GM21526 (cell line): Measurements from ENCODE around the gene IQCC.

ENCODE experiments used
- ATAC-seq: cut with Tn5 transposase; IDR thresholded peaks from one replicate; pipeline ENCODE4 v1.9.1; 2021; ENCODE audit warnings: moderate library complexity; ENCODE audit not compliant: unreplicated experiment, low FRiP score

Gene IQCC

DNA sequence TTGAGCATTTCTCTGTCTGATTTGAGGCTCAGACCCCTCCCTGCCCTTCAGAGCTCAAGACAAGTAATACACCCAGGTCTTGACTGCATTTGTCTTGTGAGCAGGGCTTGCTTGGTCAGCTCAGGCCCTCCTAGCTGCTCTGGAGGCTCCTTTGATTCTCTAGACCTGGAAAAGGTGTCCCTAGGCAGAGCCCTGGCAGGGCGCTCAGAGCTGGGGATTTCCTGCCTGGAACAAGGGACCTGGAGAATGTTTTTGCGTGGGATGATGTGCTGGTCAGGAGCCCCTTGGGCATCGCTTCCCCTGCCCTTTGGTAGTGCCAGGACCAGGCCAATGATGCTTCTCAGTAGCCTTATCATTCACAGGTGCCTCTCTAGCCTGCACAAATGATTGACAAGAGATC, 9.9 kb upstream of the IQCC start:
- ATAC-seq: no peak

DNA sequence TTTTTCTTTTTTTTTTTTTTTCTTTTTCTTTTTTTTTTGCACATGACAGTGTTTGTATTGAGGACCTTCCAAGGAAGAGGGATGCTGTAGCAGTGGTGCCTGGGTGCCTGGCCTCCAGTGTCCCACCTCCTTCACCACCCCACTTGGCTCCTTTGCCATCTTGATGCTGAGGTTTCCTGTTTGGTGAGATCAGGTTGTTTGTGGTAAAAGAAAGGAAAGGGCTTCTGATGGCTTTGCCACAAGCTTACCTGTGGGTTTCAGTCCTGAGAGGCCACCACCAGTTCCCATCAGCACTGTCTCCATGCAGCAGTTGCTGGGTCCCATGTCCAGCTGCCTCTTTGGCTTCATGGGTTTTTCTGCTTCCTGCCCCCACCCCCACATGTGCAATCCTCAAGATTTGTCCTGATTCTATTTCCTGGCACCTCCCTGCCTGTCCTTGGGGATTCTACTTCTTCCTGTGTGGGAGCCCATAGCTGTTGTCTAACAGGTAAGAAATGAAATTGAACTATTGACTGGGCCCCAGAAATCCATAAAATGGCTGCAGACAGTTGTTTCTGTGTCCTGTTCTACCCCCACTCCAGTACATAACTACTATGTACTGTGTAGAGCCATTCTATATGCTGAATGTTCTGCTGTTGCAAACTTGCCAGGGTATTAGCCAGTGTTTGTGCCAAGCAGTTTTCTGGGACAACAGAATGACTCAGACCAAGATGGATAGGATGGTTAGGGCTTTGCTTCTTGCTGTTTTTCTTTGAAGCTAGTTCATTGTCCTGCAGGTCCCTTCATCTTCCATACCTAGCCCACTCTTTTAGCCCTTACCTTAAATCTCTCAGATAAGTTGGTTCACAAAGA, 9.3 kb upstream of the IQCC start:
- no peak for ATAC-seq

GRCh38 chr1:32197074-32197473, 8.4 kb upstream of the IQCC start:
- no peak for ATAC-seq

DNA sequence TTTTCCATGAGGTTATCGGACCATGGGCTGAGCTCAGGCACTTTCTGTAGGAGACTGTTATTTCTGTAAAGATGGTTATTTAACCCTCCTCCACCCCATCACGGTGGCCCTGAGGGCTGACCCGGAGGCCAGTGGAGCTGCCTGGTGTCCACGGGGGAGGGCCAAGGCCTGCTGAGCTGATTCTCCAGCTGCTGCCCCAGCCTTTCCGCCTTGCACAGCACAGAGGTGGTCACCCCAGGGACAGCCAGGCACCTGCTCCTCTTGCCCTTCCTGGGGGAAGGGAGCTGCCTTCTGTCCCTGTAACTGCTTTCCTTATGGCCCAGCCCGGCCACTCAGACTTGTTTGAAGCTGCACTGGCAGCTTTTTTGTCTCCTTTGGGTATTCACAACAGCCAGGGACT, 7.6 kb upstream of the IQCC start:
- no peak for ATAC-seq

DNA sequence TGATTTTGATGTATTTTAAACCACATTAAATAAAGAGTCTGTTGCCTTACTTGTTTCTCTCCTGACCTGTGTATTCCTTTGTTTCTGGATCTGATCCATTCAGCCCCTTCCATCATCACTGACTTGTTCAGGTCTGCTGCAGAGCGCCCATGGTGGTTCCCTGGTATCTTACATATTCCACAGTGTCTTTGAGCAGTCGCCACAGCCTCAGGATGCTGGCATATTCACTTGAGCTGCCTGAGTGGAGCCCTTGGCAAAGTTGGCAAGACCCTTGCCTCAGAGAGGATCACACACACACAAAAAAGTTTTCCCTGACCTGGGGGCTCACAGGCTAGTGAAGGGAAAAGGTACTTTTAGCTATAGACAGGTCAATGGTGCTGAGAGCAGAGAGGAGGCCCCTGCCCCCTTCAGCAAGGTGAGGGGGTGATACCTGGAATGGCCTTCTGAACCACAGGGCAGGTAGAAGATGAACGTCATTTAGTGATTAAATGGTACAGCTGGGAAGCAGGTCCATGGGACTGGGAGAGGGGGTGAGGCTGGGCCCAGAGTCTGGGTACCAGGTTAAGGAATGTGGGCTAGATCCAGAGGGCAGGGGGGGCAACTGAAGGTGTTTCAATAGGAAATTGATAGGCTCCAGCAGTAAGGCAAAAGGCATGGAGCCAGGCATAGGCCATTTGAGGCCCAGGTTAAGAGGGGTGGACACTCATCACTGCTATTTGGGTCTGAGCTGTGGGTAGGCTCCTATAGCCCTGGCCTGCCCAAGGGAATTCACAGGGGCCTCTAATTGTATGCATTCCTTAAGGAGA, 7.0 kb upstream of the IQCC start:
- ATAC-seq: no peak

GRCh38 chr1:32199043-32199716, 6.3 kb upstream of the IQCC start:
- ATAC-seq: no peak

- no peak for ATAC-seq
Measured at GRCh38 chr1:32199717-32200072, 5.8 kb upstream of the IQCC start.

- no peak for ATAC-seq
Measured at GRCh38 chr1:32200226-32201010, 5.1 kb upstream of the IQCC start, which contains the start of gene CCDC28B. TSS of gene CCDC28B (plus strand) at chr1:32200595. CDS start at chr1:32201936, 1,341 bp downstream.

DNA sequence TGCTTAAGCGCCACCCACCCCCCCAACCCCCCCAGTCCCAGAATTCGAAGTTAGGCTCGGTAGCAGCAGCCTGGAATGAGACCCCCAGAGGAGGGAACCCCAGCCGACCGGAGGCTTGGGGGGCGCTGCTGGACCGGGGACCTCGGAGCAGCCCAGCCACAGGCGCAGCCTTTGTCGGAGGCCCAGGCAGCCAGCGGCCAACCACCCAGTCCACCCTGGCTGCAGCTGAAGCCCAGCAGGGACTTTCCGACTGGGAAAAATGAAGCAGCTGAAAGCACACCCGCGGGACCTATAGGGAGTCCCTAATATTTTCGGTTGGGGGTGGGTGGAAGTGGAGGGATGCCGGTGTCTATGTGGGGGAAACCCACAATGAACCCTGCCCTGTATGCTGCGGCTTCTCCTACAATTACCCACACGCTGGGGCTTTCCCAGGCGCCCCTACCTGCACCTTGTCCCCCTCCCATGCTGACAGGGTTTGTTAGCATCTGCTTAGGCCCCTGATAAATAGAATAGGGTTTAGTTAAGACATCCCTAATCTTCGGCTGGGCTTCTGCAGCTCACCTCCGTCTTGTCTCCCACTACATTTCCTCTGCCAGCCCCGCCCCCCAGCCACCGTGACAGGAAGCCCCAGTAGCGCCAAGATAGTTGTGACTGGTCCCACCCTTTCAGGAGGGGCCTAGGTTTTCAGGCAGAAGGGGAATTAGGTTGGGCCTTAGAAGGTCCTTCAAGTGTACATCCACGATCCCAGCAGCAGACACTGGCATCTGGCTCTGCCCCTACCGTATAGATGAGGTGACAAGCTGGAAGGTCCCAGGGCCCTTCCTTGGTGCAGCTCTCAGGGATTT, 4.2 kb upstream of the IQCC start:
- ATAC-seq: no peak

DNA sequence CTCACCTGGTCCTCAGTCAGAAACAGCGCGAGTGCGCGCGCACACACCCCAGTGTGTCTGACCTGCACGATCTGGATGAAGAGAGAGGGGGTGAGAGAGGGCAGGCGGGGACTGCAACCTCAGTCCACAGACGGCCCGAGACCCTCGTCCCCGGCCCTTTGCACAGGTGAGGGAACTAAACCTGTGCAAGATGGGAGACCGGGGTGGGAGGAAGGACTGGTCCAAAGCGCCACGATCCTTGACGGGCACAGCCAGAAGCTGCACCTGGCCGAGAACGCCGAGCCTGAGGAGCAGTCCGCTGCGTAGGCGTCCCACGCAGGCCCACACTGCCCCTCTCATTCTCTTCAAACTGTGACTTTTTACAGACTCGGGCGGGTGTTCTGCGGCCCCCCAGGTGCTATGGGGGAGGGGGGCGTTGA, 519 bp upstream of the IQCC start:
- no peak for ATAC-seq

- no peak for ATAC-seq
Measured at GRCh38 chr1:32208469-32208868, 3.0 kb downstream of the IQCC start.

DNA sequence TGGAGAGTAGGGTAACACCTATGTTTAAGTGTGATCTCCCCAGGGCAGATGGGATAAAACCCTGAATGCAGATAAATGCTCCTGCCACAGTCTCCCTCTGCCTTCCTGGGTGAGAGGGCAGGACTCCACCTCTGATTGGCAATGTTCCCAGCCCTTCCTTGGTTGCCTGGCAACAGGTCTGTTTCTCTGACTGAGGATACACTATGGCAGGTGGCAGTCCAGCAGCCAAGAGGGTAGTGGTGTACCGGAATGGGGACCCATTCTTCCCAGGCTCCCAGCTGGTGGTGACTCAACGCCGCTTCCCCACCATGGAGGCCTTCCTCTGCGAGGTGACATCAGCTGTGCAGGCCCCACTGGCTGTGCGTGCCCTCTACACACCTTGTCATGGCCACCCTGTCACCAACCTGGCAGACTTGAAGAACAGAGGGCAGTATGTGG, 3.4 kb downstream of the IQCC start, which contains the start of gene DCDC2B:
TSS of gene DCDC2B (plus strand) at position 199 of the 438 bp plus-strand sequence. CDS start at position 204, 5 bp downstream.
- no peak for ATAC-seq

DNA sequence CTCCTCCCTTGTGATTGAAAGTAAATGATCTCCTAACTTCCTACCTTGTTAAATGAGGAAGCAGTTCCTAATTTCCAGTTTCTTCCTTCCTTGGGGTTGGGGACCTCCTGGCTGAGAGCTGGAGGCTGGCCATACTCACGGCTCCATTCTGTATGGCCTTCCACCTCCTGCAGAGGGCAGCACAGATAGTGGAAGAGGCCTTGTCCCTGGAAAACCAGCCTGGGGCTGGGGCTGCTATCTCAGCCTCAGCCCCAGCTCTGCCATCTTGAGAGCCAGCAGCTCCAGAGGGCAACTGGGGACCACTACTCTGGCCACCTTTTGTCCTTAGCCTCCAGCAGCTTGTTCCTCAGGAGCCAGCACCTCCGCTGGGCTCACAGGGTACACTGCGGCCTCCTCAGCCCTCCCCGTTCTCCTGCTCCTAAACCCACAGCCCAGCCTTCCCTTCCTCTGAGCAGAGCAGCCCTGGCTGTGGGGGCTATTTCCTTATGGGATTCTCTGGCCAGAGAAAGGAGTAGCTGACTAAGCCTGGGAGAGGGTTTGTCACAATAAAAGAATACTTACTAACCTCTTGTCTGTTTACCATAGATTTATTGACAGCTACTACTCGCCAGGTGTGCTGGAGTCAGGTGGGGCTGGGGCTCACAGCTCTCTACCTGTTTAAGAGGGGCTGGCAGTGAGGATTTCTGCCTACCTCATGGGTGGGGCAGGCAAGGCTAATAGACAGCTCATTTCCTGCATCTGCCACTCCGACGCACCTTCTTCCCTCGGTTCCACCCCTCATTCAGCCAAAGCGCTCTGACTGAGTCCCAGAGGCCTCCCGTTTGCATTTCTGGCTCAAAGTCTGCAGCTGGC, 10.4 kb downstream of the IQCC start:
- no peak for ATAC-seq

DNA sequence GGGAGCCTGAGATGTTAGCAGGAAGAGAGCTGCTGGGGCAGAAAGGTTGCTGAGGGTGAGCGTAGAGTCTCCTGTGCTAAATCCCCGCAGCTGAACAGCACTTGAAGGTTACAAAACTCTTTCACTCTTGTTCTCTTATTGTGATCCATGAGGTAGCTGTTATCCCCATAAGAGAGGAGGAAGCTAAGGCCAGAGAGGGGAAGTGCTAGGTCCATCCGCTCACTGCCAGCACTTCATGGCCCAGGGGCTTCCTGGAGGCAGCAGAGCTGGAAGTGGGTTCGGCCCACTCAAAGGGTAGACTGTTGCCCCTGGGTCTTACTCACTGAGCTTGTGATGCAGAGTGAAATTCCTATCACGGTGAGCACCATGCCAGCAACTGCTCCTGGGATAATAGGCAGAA, 11.1 kb downstream of the IQCC start:
- no peak for ATAC-seq

- no peak for ATAC-seq
Measured at GRCh38 chr1:32219022-32219421, 13.6 kb downstream of the IQCC start.

GRCh38 chr1:32220746-32221580, 15.5 kb downstream of the IQCC start:
- ATAC-seq: no peak

DNA sequence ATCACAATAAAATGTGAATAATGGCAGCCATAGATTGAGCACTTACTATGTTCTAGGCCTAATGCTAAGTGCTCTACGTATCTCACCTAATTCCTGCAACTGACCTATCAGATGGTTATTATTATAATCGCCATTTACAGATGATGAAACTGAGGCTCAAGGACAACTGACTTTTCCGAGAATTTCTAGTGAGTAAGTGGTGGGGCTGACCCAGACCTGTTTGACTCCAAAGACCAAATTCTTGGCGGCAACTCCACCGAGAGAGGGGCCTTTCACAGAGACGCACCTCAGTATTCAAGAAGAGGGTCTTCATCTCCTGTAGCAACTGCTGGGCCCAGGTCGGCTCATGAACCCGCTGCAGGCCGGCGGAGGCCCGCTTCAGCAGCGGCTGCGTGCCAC, 16.1 kb downstream of the IQCC start:
- no peak for ATAC-seq
